GM19240 (cell line): ENCODE data around the gene MS4A18.
"Not testable (repeated sequence)": the region's sequence is repeated elsewhere in the genome, so short reads cannot be mapped to it uniquely, and the experiment has no call there.

Source experiments
- DNase-seq: peaks from one replicate; pipeline ENCODE4 v3.0.0; 2011; ENCODE audit warnings: low spot score; ENCODE audit not compliant: insufficient read length

The MS4A18 gene

GRCh38 chr11:60724420-60724819, at the start of gene MS4A18:
MS4A18 (plus strand) TSS chr11:60724720.
- no peak for DNase-seq

DNA sequence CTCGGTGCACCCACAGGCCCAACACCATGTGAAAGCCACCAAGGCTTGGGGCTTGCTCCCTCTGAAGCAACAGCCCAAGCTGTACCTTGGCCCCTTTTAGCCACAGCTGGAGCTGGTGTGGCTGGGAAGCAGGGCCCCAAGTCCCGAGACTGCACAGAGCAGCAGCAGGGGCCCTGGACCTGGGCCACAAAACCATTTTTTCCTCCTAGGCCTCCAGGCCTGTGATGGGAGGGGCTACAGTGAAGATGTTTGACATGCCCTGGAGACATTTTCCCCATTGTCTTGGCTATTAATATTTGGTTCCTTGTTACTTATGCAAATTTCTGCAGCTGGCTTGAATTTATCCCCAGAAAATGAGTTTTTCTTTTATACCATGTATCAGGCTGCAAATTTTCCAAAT, 46.3 kb upstream of the MS4A18 start:
- DNase-seq: not testable (repeated sequence)

DNA sequence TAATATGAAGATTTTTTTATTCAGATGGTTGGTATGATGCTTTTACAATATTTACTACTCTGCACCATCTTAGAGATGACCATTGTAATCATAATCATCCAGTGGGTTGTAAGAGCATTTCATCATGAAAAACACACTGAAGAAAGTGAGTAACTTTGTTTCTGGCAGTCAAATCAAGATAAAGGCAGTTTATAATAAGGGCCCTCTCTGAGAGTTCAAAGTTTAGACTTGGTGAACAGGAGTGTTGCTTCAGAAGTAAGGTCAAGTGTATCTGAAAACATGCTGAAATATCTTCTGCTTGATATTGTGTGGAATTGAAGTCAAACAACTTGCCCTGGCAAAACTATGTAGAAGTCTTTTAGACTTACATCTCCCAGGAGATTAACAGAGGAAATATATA, 44.6 kb upstream of the MS4A18 start:
- DNase-seq: no peak

DNA sequence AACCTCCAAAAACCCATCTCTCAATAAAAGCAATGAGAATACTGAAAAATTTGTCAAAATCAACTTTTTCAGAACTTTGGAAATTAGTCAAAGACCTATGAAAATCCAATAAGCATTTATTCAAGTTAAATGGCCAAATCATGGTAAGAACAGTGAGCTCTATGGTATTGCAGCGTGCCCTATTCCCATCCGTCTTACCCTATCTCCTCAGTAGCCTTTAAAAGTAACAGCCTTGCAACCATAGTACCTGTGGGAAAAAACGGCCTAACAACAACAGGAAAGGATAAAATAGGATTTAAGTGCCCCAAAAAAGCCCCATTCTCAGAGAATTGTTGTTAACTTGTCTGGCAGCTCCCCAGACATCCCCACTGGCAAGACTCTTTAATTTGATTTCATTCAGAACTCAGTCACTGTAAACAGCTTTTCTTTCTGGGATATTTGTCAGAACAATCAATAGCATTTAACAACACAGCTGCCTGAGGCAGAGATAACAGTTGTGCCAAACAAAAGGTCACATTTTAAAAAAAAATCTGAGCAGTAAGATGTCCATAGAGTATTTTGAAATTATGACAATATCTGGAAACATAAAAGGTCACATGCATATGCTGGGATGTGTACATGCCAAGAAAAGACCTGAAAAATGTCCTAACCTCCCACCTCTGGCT, 43.9 kb upstream of the MS4A18 start:
- DNase-seq: no peak

- DNase-seq: not testable (repeated sequence)
These were observed 40.0 kb upstream of the MS4A18 start for GRCh38 chr11:60684541-60684848.

DNA sequence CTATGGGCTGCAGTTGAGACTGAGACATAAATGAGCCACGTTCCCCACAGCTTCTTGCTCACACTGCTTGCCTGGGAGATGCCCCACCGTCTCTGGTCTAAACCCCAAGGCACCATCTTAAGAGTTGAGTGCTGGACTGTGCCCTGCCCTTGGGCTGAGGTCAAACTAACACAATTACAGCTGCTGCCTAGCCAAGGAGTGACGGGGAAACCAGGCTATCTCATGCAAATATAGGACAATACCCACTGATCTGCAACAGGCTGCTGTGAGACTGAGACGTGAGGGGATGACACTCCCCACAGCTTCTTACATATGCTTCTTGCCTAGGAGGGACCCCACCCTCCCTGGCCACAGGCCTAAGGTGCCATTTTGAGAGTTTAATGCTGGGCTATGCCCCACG, 32.9 kb upstream of the MS4A18 start:
- no peak for DNase-seq

GRCh38 chr11:60699284-60699691, 25.2 kb upstream of the MS4A18 start, which contains the start of gene MS4A8:
MS4A8 (plus strand) TSS chr11:60699612; CDS start chr11:60700861, 1,249 bp downstream.
- no peak for DNase-seq

- no peak for DNase-seq
These were observed 24.6 kb upstream of the MS4A18 start for GRCh38 chr11:60699936-60700335.

DNA sequence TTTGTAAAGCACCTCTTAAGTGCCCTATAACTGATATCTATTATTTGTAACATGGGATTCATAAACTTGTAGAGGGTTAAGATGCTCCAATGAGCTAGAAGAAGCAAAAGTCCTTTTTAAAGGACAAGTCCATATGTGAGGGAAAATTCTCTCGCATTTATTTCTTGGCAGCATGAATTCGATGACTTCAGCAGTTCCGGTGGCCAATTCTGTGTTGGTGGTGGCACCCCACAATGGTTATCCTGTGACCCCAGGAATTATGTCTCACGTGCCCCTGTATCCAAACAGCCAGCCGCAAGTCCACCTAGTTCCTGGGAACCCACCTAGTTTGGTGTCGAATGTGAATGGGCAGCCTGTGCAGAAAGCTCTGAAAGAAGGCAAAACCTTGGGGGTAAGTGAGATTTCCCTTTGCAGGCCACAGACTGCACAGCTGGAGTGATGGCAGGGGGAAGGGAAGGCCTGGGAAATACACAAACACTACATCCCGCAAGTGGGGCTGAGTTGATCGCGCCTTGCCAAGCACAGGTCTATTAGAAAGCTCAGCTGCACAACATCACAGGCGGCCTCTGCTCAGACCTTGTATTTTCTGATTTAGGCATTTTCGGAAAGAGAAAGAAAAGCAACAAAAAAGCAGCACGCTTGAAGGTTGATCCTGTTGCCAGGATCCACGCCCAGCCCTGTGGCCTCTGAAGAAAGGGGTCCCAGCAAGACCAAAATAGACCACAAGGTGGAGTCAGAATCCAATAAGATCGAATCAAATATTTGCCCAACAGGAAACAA, 23.6 kb upstream of the MS4A18 start:
- no peak for DNase-seq

- DNase-seq: no peak
These were observed 23.1 kb upstream of the MS4A18 start for GRCh38 chr11:60701469-60701818.

GRCh38 chr11:60703374-60703773, 21.1 kb upstream of the MS4A18 start:
- DNase-seq: no peak

DNA sequence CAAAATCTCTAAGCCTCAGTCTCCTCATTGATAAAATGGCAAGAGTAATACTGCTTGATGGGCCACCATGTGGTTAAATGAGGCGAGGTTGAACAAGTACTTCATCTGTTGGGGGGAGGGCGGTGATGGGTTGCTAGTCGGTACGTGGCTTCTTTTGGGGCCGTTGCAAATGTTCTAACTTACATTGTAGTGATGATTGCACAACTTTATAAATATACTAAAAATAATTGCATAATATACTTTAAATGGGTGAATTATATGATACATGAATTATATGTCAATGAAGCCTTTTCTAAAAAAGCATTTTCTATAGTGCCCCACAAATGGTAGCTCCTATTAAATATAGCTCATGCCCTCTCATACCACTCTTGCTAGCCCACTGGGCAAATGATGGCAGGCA, 18.6 kb upstream of the MS4A18 start:
- DNase-seq: no peak

GRCh38 chr11:60706931-60707330, 17.6 kb upstream of the MS4A18 start:
- DNase-seq: no peak

DNA sequence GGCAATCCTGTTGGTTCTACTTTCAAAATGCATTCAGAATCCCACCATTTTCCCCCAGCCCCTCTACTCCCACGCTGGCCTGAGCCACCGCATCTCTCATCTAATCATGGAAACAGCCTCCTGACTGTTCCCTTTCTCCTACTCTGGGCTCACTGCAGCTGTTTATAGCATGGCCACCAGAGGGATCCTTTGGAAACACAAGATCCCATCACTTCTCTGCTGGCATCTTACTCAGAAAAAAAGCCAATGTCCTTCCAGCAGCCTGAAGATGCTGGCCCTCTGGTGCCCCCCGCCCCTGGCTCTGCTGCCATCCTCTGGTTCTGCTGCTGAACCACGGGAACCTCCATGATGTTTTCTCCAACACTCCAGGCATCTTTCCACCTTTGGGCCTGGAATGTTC, 14.0 kb upstream of the MS4A18 start:
- no peak for DNase-seq

GRCh38 chr11:60711276-60711675, 13.2 kb upstream of the MS4A18 start:
- DNase-seq: no peak

- DNase-seq: not testable (repeated sequence)
These were observed 11.1 kb upstream of the MS4A18 start for GRCh38 chr11:60713423-60713822.

DNA sequence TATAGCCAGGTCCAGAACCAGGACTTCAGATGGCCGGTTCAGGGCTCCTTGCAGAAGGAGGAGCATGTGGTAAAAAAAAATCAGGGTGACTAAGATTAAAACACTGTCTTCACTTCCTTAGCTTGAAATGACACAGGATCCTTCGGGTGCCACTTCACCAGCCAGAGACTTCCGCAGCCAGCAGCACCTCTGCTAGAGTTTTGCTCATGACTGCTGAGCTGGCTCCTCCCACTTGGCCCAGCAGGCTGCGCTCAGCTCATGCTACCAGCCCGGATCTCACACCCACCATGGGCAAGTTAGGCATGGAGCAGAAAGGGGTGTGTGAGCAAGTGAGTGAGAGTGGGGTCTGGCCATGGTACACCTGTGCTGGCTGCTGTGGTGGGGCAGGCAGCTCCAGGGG, 6.6 kb upstream of the MS4A18 start:
- no peak for DNase-seq

GRCh38 chr11:60718524-60719316, 5.8 kb upstream of the MS4A18 start:
- DNase-seq: no peak

DNA sequence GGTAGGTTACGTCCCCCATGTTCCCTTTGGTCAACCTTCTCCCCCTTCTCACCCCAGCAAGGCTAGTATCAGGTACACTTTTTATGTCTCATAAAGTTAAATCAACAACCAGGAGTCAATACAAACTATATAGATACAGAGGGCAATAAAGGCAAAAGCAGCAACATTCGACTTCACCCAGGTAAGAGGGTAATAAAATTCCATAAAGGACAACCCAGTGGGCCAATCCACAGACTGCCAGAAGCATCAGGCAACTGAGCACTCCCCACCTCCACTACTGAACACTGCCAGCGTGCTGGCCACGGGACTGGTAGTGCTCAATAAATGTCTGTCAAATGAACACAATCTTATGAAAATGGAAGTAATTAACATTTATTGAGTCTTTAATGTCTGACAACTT, 5.1 kb upstream of the MS4A18 start:
- DNase-seq: no peak

DNA sequence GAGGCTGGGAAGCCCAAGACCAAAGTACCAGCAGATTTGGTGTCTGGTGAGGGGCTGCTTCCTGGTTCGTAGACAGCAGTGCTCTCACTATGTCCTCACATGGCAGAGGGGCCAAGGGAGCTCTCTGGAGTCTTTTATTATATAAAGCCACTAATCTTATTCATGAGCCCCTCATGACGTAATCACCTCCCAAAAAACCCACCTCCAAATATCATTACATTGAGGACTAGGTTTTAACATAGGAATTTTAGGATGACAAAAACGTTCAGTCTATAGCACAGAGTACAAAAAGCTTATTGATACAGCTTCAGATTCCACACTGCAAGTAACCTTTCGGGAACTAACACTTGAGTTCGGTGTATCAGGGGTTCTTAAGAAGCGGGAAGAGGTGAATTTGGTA, 4.1 kb upstream of the MS4A18 start:
- DNase-seq: no peak

GRCh38 chr11:60725592-60725991, 1.1 kb downstream of the MS4A18 start:
- DNase-seq: no peak

GRCh38 chr11:60731586-60731985, 7.1 kb downstream of the MS4A18 start:
- no peak for DNase-seq
